A172 (cell line): ENCODE measurements around the gene DCC. TPM values are rescaled to one million over a fixed set of nuclear protein-coding genes. Genes with fewer than 3 reads are reported as not detected.
"Not testable (repeated sequence)": the region's sequence is repeated elsewhere in the genome, so short reads cannot be mapped to it uniquely, and the experiment has no call there.

Experiments
- DNase-seq: peaks from one replicate; pipeline ENCODE4 v3.0.0-alpha.2; 2015; ENCODE audit warnings: low spot score
- total RNA-seq: library from RNA; depleted of rRNA; stranded (reverse); fragments of >200 nt; shearing (Covaris generic); gene quantifications from 2 replicates; pipeline ENCODE4 v1.2.3, GENCODE V29; 2014

Gene DCC
- total RNA-seq, 1 experiment from 2014 or later: 0.03 TPM

GRCh38 chr18:53503914-53504441, 1164.0 kb downstream of the DCC start:
- DNase-seq: no peak

- no peak for DNase-seq
These were observed 1168.5 kb downstream of the DCC start for GRCh38 chr18:53508529-53508928.

DNA sequence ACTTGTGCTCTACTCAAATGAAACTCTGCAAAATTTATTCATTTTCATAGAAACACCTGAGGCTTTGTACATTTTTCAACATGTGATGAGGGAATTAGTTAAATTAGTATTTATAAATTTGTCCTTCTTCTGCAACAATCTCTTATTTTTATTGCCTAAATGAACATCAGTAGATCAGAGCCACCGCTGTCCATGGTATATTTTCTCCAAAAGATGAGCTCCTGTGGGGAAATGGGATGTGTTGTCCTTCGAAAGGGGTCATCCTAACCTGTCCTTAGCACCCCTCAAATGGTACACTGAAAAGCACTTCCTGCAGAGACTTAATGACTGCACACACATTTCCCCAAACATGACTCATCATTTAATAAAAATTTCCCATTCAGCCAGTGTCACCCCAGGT, 1169.9 kb downstream of the DCC start:
- DNase-seq: no peak

- DNase-seq: not testable (repeated sequence)
These were observed 1171.7 kb downstream of the DCC start for GRCh38 chr18:53511725-53512124.

GRCh38 chr18:53521068-53521467, 1181.1 kb downstream of the DCC start:
- DNase-seq: no peak

- no peak for DNase-seq
These were observed 1186.3 kb downstream of the DCC start for GRCh38 chr18:53526101-53526870.

- DNase-seq: no peak
These were observed 1187.4 kb downstream of the DCC start for GRCh38 chr18:53527365-53527764.

DNA sequence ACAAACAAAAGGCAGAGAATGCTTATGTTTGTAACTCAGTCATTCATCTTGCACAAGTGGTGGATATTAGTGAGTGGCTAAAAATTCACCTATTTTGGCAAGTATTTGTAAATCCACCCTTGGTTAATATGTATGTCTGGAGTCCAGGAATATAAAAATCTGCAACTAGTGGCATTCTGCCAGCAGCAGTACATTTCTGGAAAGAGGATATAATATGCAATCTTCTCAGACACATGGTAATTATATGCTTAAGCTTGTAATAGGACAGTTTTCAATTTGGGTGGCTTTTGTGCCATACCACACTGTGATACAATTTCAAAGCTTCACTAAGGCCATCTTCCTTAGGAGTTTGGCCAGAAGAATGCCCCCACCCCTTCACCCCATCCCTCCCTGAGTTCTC, 1191.2 kb downstream of the DCC start:
- no peak for DNase-seq

DNA sequence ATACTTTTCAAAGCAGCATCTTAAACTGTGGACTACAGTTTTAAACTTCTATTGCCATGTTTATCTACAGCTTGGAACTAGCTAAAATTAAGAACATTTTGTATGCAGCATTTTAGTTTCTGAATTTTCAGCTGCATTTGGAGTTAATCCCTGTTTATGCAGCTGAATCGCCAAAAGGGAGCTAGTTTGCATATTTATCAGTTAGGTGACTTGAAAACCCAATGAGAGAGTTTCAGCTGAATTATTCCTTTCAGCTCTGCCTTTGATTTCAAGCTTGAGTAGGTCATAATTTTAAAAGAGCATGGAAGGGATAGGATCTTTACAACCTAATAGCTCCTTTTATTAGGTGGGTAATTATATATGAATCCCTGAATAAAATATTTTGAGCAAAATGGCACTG, 1191.9 kb downstream of the DCC start:
- no peak for DNase-seq

- DNase-seq: no peak
These were observed 1194.2 kb downstream of the DCC start for GRCh38 chr18:53534203-53534602.

DNA sequence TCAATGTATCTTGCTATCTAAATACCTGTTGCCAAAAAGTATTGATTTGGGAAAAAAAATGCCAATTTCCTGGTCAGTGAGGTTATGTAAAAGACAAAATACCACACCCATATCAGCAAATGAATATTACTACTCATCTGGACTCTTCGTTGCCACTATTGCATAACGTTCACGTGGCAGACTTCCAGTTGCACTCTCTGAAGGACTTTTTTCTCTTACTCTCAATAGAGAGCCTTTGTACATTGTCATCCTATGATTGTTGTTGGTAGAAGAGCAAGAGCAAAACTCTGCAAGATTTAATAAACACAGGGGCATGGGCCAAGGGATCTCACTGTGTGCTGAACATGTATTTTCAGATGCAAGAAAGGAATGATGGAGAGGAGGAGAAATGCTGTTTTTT, 1194.7 kb downstream of the DCC start:
- no peak for DNase-seq

GRCh38 chr18:53536908-53537307, 1196.9 kb downstream of the DCC start:
- DNase-seq: no peak

GRCh38 chr18:53541924-53542323, 1201.9 kb downstream of the DCC start:
- DNase-seq: no peak

- no peak for DNase-seq
These were observed 1203.7 kb downstream of the DCC start for GRCh38 chr18:53543711-53544110.

DNA sequence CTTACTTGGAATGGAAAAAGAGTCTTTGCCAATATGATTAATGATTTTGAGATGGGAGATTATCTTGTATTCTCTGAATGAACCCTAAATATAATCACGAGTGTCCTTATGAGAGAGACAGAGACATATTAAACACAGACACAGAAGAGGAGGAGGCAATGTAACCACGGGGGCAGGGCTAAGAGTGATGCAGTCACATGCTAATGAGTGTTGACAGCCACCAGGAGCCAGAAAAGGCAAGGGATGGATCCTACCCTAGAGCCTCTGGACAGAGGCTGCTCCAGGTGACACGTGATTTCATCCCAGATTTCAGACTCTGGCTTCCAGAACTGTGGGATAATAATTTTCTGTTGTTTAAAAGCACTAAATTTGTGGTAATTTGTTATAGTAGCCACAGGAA, 1204.9 kb downstream of the DCC start:
- DNase-seq: no peak

DNA sequence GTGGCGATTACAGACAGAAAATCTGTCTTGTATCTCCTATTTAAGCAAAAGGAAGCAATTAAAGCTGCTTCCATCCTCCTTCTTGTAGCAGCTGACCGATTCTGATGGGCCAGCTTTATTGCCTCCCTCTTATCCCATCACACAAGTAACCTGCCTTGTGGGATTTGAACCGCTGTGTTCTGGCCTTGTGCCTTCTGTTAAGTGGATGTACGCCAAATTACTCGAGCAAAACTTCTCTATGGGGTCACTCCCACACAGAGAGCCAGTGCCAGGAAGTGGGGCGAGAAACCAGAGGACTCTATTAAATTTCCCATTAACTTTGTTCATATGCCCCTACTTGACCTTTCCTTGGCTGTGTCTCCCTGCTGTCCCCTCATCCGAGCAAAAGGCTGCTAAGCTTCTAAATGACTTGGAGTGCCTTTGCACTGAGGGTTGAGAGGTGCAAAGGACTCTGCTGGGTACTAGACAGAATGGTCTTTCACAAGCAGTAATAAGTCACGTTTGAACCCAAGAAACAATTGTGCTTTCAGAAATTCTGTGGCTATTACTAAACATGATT, 1212.0 kb downstream of the DCC start:
- DNase-seq: no peak

DNA sequence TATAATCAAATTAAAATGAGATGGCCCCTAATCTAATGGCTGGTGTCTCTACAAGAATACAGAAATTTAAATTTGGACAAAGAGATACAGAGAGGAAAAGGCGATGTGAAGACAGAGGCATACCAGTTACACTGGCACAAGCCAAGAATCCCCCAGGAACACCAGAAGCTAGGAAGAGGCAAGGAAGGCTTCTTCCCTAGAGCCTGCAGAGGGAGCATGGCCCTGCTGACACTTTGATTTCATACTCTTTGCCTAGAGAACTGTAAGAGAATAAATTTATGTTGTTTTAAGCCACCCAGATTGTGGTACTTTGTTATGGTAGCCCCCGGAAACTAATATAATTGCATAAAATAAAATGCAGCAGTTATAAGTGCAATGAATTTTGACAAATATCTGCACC, 1213.0 kb downstream of the DCC start:
- no peak for DNase-seq

DNA sequence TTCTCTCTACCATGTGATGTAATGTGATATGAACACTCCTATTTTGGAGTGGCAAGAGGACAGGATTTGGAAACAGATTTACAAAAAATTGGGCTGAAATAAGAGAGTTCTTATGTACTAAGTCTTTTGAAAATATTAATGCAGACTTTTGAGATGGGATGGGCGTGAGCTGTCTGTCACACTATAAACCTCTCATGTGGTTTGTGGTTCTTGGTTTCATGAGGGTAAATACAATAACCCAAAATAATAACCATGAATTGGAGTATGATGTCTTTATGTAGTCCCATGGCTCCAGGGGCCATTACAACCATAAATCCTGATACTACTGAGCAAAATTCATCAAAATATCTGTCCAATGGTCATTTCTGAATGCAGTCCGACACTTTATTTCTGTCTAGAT, 1216.5 kb downstream of the DCC start:
- DNase-seq: no peak

DNA sequence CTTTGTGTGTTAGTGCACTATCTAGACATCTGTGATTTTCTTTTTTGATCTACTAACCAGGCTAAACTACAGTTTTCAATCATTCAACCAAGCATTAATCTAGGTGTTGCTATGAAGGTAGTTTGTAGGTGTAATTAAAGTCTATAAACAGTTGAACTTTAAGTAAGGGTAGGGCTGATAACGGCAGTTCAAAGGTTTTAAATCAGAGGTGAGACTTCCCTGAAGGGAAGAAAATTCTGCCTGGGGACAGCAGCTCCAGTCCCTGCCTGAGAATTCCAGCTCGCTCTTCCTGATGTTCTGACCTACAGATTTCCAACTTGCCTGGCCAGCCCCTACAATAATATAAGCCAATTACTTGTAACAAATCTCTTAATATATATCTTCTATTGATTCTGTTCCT, 1220.5 kb downstream of the DCC start:
- no peak for DNase-seq

- no peak for DNase-seq
These were observed 1226.6 kb downstream of the DCC start for GRCh38 chr18:53566626-53567025.

- peak; percentile 4 for DNase-seq
These were observed 1228.1 kb downstream of the DCC start for GRCh38 chr18:53567929-53568574.
